Right renal pelvis (tissue), 4 donors: ENCODE measurements around the gene PWWP2B. TPM values are rescaled to one million over a fixed set of nuclear protein-coding genes. Genes with fewer than 3 reads are reported as not detected.

ENCODE experiments used
- DNase-seq, 4 donors: peaks; one replicate each; pipeline ENCODE4 v3.0.0-alpha.2; 2013; ENCODE audit warnings: low read depth in 4 of 4, low spot score in 3 of 4, missing footprints in 1 of 4
- polyA plus RNA-seq, 4 donors: library from polyadenylated mRNA; unstranded; fragments of 120-200 nt; gene quantifications; one replicate each; pipeline ENCODE4 v1.2.1, GENCODE V29; 2013; ENCODE audit not compliant: insufficient read length in 4 of 4

The PWWP2B gene
- polyA plus RNA-seq, 4 donors = 7.2 to 12.7 (median 10.4) TPM

GRCh38 chr10:132392811-132393694, 3.9 kb upstream of the PWWP2B start:
- DNase-seq = no peak

- DNase-seq = no peak
These were observed 3.3 kb upstream of the PWWP2B start for GRCh38 chr10:132393695-132394181.

GRCh38 chr10:132394201-132394811, 2.7 kb upstream of the PWWP2B start:
- no peak for DNase-seq

GRCh38 chr10:132394936-132395703, 1.9 kb upstream of the PWWP2B start:
- DNase-seq = no peak

- DNase-seq = peak in 1 of 4 donors; percentile 44
These were observed 1.1 kb upstream of the PWWP2B start for GRCh38 chr10:132395704-132396493.

- DNase-seq = no peak
These were observed 435 bp upstream of the PWWP2B start for GRCh38 chr10:132396494-132397035.

GRCh38 chr10:132397671-132398565, 918 bp downstream of the PWWP2B start:
- DNase-seq = no peak

GRCh38 chr10:132398566-132398991, 1.6 kb downstream of the PWWP2B start:
- no peak for DNase-seq

GRCh38 chr10:132399117-132400035, 2.4 kb downstream of the PWWP2B start:
- DNase-seq = no peak

GRCh38 chr10:132400041-132400546, 3.1 kb downstream of the PWWP2B start:
- DNase-seq = no peak

GRCh38 chr10:132400547-132401151, 3.6 kb downstream of the PWWP2B start:
- no peak for DNase-seq

- no peak for DNase-seq
These were observed 4.6 kb downstream of the PWWP2B start for GRCh38 chr10:132401401-132402118.

- DNase-seq = no peak
These were observed 5.8 kb downstream of the PWWP2B start for GRCh38 chr10:132402781-132403241.

GRCh38 chr10:132403511-132404168, 6.6 kb downstream of the PWWP2B start:
- DNase-seq = no peak

- DNase-seq = no peak
These were observed 7.3 kb downstream of the PWWP2B start for GRCh38 chr10:132404169-132404880.
